HFFc6 (cell line): Measurements from ENCODE around the gene FZD10. TPM values are rescaled to one million over a fixed set of nuclear protein-coding genes. Genes with fewer than 3 reads are reported as not detected.

ENCODE experiments used
- DNase-seq: peaks from one replicate; pipeline ENCODE4 v3.0.0-alpha.2; 2018
- H3K27ac Mint-ChIP-seq: 2 replicates; pipeline ENCODE4 v1.8.0; 2020; ENCODE audit warnings: mild to moderate bottlenecking, mixed read lengths
- H3K27me3 Mint-ChIP-seq: 2 replicates; pipeline ENCODE4 v1.8.0; 2021; ENCODE audit warnings: mild to moderate bottlenecking, moderate library complexity, mixed read lengths; ENCODE audit not compliant: insufficient read depth
- H3K36me3 Mint-ChIP-seq: 2 replicates; pipeline ENCODE4 v1.8.0; 2021; ENCODE audit warnings: low read depth, mixed read lengths
- H3K4me1 Mint-ChIP-seq: 2 replicates; pipeline ENCODE4 v1.8.0; 2020; ENCODE audit warnings: low read depth, mixed read lengths
- H3K4me3 Mint-ChIP-seq: 2 replicates; pipeline ENCODE4 v1.8.0; 2020; ENCODE audit warnings: mild to moderate bottlenecking, moderate library complexity, mixed read lengths
- H3K9me3 Mint-ChIP-seq: 2 replicates; pipeline ENCODE4 v1.8.0; 2020; ENCODE audit warnings: mild to moderate bottlenecking, mixed read lengths
- total RNA-seq, 6 experiments: library from RNA; stranded (reverse); fragmentation: NEBNext Ultra II Directional; extraction: Animal tissue kit (Norgen Biotek cat#: 25700); gene quantifications; 2 replicates in 1 of 6; 3 replicates in 5 of 6; pipeline ENCODE4 v1.2.3, GENCODE V29; 2021
- TF ChIP-seq, protein P1 (sequence below): fragments of 200-600 bp; sonication (generic); IDR thresholded peaks from 2 replicates; pipeline ENCODE4 v1.5.0; 2021; ENCODE audit warnings: antibody characterized with exemption, mild to moderate bottlenecking

FZD10 gene
- total RNA-seq, 6 experiments from 2014 or later: not detected

- Mint-ChIP-seq H3K27me3 (no peaks in the 10 kb centered on the region), H3K36me3 (no peaks in the 10 kb centered on the region; the same call in 1 of the 2 replicates), H3K27ac (no peak overlapping the region), H3K4me1 (no peaks in the 10 kb centered on the region), H3K9me3 (peaks cover 41% of the 10 kb centered on the region), H3K4me3 (no peak overlapping the region)
- DNase-seq: no peak
- TF ChIP-seq, protein P1, sequence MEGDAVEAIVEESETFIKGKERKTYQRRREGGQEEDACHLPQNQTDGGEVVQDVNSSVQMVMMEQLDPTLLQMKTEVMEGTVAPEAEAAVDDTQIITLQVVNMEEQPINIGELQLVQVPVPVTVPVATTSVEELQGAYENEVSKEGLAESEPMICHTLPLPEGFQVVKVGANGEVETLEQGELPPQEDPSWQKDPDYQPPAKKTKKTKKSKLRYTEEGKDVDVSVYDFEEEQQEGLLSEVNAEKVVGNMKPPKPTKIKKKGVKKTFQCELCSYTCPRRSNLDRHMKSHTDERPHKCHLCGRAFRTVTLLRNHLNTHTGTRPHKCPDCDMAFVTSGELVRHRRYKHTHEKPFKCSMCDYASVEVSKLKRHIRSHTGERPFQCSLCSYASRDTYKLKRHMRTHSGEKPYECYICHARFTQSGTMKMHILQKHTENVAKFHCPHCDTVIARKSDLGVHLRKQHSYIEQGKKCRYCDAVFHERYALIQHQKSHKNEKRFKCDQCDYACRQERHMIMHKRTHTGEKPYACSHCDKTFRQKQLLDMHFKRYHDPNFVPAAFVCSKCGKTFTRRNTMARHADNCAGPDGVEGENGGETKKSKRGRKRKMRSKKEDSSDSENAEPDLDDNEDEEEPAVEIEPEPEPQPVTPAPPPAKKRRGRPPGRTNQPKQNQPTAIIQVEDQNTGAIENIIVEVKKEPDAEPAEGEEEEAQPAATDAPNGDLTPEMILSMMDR: no peak
Observed at GRCh38 chr12:130152386-130152785, 9.9 kb upstream of the FZD10 start.

DNA sequence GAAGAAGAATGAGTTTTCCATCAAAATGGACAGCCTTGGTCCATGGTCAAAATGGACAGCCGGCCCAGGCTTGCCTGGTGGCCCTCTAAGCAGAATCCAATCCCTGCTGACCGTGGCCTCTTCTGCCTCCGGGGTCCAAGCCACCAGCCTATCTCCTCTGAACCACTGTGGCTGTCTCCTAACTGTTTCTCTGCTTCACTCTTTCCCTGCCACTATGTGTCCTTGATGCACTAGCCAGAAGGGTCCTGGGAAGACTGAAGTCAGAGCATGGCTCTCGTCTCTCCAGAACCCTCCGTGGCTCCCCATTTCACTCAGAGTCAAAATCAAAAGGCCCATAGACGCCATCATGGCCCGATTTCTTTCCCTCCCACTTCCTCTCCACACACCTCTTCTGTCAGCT lies 8.5 kb upstream of the FZD10 start:
- Mint-ChIP-seq H3K4me1 (no peaks in the 10 kb centered on the region), H3K4me3 (no peak overlapping the region), H3K27ac (no peak overlapping the region), H3K9me3 (peaks cover 41% of the 10 kb centered on the region), H3K36me3 (no peaks in the 10 kb centered on the region; the same call in 1 of the 2 replicates), H3K27me3 (no peaks in the 10 kb centered on the region)
- DNase-seq: no peak
- TF ChIP-seq, protein P1: no peak

DNA sequence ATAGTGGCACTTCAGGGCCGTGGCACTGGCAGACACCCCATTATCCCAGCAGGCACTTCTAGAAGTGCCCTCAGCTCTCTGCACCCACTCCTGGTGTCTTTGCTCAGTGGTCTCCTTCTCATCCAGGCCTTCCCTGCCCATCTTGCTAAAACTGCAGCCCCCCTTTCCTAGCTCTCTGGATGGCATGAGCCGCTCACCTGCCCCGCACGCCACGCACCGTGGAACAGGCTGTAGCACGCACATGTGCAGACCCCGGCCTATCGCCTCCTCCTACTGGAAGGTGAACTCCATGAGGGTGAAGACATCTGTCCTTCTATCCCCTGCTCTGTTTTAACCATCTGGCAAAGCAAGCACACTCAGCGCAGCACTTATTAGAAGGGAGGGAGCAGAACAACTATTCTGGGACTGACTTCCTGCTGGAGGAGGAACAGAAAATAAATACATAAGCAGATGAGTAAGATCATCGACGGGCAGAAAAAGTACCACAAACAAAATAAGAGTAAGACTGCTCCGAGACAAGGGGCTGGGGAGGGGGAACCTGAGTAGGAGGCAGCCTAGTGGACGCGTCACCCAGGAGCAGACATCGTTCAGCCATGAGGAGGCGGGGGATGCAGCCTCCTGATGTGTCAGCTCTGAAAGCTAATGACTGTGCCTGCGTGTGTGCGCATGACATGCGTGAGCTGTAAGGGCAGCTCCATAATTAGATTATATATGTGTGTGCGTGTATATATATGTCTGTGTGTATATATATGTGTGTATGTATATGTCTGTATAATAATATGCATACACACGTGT lies 7.8 kb upstream of the FZD10 start:
- Mint-ChIP-seq H3K27ac (no peak overlapping the region), H3K4me1 (no peaks in the 10 kb centered on the region), H3K9me3 (peaks cover 41% of the 10 kb centered on the region), H3K27me3 (no peaks in the 10 kb centered on the region), H3K4me3 (no peak overlapping the region), H3K36me3 (no peaks in the 10 kb centered on the region; the same call in 1 of the 2 replicates)
- DNase-seq: no peak
- TF ChIP-seq, protein P1: no peak

- Mint-ChIP-seq H3K9me3 (peaks cover 34% of the 10 kb centered on the region), H3K36me3 (no peaks in the 10 kb centered on the region; the same call in 1 of the 2 replicates), H3K27ac (no peak overlapping the region), H3K4me3 (no peak overlapping the region), H3K4me1 (no peaks in the 10 kb centered on the region), H3K27me3 (peaks cover 3% of the 10 kb centered on the region)
- TF ChIP-seq, protein P1: no peak
- no peak for DNase-seq
Observed at GRCh38 chr12:130155416-130156073, 6.7 kb upstream of the FZD10 start.

DNA sequence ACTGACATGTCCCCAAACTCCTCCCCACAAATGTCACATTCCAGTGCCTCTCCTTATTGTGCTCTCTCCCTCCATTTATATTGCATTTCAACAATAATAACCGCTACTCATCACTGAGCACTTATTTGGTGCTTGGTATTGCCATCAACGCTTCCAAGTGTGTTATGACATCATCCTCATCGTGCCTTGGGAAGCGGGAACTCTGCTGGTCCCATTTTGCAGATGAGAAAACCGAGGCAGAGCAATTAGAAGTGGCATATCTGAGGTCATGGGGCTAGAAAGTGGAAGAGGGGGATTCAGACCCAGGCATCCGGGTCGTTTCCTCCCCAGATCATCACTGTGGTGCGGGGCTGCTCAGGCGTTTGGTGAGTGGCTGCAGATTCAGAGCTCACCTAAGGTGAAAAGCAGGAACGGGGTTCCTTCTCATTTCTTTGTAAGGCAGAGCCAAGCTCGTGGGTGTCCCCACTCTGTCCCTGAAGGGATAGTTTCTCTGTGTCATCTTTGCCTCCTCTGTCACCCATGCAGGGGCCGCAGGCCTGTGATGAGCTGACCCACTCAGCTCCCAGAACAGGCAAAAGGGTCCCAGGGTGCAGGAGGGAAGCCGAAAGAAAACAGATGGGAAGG lies 5.5 kb upstream of the FZD10 start:
- no peak overlapping the region for H3K27ac Mint-ChIP-seq
- peaks cover 3% of the 10 kb centered on the region for H3K27me3 Mint-ChIP-seq
- no peaks in the 10 kb centered on the region; the same call in 1 of the 2 replicates for H3K36me3 Mint-ChIP-seq
- no peak for DNase-seq
- TF ChIP-seq, protein P1: no peak
- peaks cover 23% of the 10 kb centered on the region for H3K9me3 Mint-ChIP-seq
- H3K4me1 Mint-ChIP-seq: no peaks in the 10 kb centered on the region
- no peak overlapping the region for H3K4me3 Mint-ChIP-seq
